SH-SY5Y (cell line): ENCODE measurements around the gene MADD.

Experiments
- GATA2 ChIP-seq: IDR thresholded peaks from 2 replicates; pipeline ENCODE4 v1.6.1; 2011; ENCODE audit warnings: mild to moderate bottlenecking, low read depth, low read length
- GATA3 ChIP-seq: IDR thresholded peaks from 2 replicates; pipeline ENCODE4 v1.6.1; 2011; ENCODE audit warnings: low read depth, mild to moderate bottlenecking, low read length, moderate library complexity

- TF ChIP-seq GATA2 (no peak), GATA3 (no peak)
Observed at GRCh38 chr11:47357985-47358730, 88.2 kb downstream of the MADD start.
